Glutamatergic neuron (in vitro differentiated cells): Measurements from ENCODE around the gene ATP1A2. TPM values are rescaled to one million over a fixed set of nuclear protein-coding genes. Genes with fewer than 3 reads are reported as not detected.

Experiments
- DNase-seq: peaks from one replicate; pipeline ENCODE4 v3.0.0; 2022
- H3K27ac Mint-ChIP-seq: one replicate; pipeline ENCODE4 v1.8.0; 2020; ENCODE audit warnings: mild to moderate bottlenecking, mixed read lengths, inconsistent platforms; ENCODE audit not compliant: unreplicated experiment
- H3K27me3 Mint-ChIP-seq: one replicate; pipeline ENCODE4 v1.8.0; 2020; ENCODE audit warnings: mild to moderate bottlenecking, moderate library complexity, mixed read lengths, inconsistent platforms; ENCODE audit not compliant: unreplicated experiment
- H3K36me3 Mint-ChIP-seq: one replicate; pipeline ENCODE4 v1.8.0; 2020; ENCODE audit warnings: mild to moderate bottlenecking, mixed read lengths, inconsistent platforms; ENCODE audit not compliant: unreplicated experiment
- H3K4me1 Mint-ChIP-seq: one replicate; pipeline ENCODE4 v1.8.0; 2020; ENCODE audit warnings: mild to moderate bottlenecking, low read depth, mixed read lengths, inconsistent platforms; ENCODE audit not compliant: unreplicated experiment
- H3K4me3 Mint-ChIP-seq: one replicate; pipeline ENCODE4 v1.8.0; 2020; ENCODE audit warnings: mild to moderate bottlenecking, mixed read lengths, inconsistent platforms; ENCODE audit not compliant: unreplicated experiment
- H3K9me3 Mint-ChIP-seq: one replicate; pipeline ENCODE4 v1.8.0; 2020; ENCODE audit warnings: mild to moderate bottlenecking, moderate library complexity, mixed read lengths, inconsistent platforms; ENCODE audit not compliant: unreplicated experiment
- total RNA-seq: library from RNA; stranded (reverse); fragmentation: NEBNext Ultra II Directional; extraction: Animal tissue kit (Norgen Biotek cat#: 25700); gene quantifications from one replicate; pipeline ENCODE4 v1.2.1, GENCODE V29; 2021; ENCODE audit not compliant: unreplicated experiment
- TF ChIP-seq, protein P1 (sequence below): fragments of 200-600 bp; sonication (generic); IDR thresholded peaks from one replicate; pipeline ENCODE4 v1.5.0; 2021; ENCODE audit not compliant: partially characterized antibody, unreplicated experiment

ATP1A2 gene
- total RNA-seq, 1 donor from 2014 or later = not detected

DNA sequence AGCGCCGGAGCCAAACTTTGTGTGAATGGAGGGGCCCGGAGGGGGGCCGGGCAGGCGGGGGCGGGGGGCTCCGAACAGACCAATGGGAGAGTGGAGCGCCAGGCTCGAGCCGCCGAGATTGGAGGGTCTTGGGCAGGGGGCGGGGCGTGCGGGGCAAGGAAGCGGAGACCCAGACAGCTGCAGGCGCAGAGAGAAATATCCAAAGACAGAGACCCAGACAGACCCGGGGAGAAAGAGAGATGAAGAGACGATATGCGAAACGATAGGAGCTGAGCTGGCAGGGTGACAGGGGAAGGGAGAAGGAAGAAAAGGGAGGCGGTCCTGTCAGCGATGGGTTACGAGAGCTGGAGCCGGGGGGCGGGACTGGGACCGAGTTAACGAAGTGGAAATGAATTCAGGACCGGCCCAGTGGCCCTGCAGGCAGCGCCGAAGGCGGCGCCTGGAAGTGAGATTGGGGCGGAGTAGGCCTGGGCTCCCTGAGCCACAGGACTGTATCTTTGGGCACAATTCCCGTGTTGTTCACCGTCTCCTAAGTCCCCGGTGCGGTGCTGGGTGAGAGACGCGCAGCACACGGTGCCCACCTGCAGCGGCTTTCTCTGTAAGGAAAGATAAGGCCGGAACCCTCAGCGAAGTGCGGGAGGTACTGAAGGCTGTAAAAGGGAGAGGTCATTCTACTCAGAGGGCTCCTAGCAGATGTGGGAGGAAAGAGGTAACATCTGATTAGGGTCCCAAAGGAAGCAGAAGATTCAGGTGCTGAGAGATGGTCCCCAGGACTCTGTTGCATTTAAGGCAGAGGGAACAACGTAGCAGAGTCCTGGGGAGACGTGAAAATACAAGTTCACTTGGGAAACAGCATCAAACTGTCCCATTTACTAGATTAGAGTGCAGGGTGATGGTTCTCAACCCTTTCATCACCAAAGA is 45.1 kb upstream of the ATP1A2 start:
- Mint-ChIP-seq H3K27ac (no peak overlapping the region), H3K4me3 (peak overlapping the region; percentile 96), H3K27me3 (peaks cover 3% of the 10 kb centered on the region), H3K36me3 (no peaks in the 10 kb centered on the region), H3K4me1 (no peaks in the 10 kb centered on the region), H3K9me3 (no peaks in the 10 kb centered on the region)
- TF ChIP-seq, protein P1, sequence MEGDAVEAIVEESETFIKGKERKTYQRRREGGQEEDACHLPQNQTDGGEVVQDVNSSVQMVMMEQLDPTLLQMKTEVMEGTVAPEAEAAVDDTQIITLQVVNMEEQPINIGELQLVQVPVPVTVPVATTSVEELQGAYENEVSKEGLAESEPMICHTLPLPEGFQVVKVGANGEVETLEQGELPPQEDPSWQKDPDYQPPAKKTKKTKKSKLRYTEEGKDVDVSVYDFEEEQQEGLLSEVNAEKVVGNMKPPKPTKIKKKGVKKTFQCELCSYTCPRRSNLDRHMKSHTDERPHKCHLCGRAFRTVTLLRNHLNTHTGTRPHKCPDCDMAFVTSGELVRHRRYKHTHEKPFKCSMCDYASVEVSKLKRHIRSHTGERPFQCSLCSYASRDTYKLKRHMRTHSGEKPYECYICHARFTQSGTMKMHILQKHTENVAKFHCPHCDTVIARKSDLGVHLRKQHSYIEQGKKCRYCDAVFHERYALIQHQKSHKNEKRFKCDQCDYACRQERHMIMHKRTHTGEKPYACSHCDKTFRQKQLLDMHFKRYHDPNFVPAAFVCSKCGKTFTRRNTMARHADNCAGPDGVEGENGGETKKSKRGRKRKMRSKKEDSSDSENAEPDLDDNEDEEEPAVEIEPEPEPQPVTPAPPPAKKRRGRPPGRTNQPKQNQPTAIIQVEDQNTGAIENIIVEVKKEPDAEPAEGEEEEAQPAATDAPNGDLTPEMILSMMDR = no peak
- peak; percentile 90 for DNase-seq

DNA sequence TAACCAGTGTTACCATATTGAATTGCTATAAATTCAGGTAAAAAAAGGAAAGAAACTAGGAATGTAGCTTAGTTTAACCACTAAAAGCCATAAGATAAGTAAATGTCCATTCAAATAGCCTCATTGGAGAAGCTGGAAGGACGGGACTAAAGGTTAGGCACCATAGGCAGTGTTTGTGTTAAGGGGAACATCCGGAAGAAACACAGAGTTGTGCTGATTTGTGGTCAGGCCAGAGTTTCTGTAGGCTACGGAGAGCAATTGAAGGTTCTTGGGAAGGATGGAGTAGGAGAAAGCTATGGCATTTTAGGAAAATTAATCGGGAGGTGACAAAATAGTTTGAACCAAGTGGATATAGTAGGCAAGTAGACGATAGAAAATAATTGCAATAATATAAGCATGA is 44.3 kb upstream of the ATP1A2 start:
- H3K36me3 Mint-ChIP-seq = no peaks in the 10 kb centered on the region
- no peak overlapping the region for H3K4me3 Mint-ChIP-seq
- TF ChIP-seq, protein P1 = no peak
- H3K27me3 Mint-ChIP-seq = peaks cover 3% of the 10 kb centered on the region
- no peaks in the 10 kb centered on the region for H3K4me1 Mint-ChIP-seq
- no peaks in the 10 kb centered on the region for H3K9me3 Mint-ChIP-seq
- H3K27ac Mint-ChIP-seq = no peak overlapping the region
- no peak for DNase-seq

DNA sequence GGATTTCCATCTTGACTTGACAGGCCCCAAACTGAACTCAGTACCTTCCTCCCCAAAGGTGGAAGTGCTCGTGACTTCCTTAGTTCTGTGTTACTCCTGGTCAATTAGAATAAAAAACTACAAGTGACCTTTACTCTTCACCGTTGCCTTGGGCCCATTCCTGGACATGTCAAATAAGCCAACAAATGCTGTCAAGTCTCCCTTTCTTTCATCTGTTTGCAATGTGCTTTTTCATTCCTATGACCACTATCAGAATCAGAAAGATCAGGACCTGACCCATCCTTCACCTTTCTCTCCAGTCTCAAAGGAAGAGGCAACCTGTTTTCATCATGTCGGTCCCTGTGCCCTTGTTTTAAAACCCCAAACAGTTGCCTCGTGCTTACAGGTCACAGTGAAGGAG is 40.7 kb upstream of the ATP1A2 start:
- Mint-ChIP-seq H3K27ac (no peak overlapping the region), H3K36me3 (no peaks in the 10 kb centered on the region), H3K27me3 (peaks cover 5% of the 10 kb centered on the region), H3K4me1 (no peaks in the 10 kb centered on the region), H3K9me3 (no peaks in the 10 kb centered on the region), H3K4me3 (no peak overlapping the region)
- TF ChIP-seq, protein P1 = no peak
- no peak for DNase-seq

DNA sequence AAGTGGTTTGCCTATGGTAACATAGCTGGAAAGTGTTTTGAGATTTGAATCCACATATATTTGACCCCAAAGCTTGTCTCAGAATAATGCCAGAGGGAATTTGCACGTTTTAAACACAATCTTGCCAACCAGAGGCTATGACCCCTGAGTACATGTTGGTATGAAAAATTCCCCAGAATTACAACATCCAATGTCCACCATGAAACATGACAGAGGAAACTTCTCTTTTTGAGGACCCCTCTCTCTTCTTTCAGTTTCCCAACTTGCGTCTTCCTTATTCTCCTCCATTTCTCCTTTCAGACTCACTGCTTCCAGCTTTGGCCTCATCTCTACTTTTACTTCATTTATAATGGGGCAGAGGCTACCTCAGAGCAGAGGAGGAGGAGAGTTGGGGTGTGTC is 39.7 kb upstream of the ATP1A2 start:
- Mint-ChIP-seq H3K27ac (no peak overlapping the region), H3K4me3 (no peak overlapping the region), H3K9me3 (no peaks in the 10 kb centered on the region), H3K4me1 (peaks cover 4% of the 10 kb centered on the region), H3K27me3 (peaks cover 5% of the 10 kb centered on the region), H3K36me3 (no peaks in the 10 kb centered on the region)
- TF ChIP-seq, protein P1 = no peak
- no peak for DNase-seq

DNA sequence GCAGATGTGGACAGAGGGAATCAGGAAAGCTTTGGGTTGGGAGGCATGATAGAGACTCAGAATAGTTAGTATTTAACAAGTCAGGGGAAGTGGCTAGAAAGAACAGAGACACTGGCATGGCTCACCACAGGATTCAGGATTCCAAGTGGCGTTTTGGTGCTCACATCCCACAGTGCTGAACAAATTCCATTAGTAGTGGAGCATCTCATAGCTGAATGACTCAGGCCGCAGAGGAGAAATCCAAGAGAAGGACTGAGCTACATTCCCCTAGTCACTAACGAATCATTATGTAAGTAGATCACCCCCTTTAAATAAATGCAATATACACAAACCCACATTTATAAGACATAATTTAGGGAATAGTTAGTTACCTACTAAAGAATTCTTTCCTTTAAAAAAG is 39.3 kb upstream of the ATP1A2 start:
- Mint-ChIP-seq H3K9me3 (peaks cover 3% of the 10 kb centered on the region), H3K4me1 (peaks cover 8% of the 10 kb centered on the region), H3K27me3 (peaks cover 8% of the 10 kb centered on the region), H3K36me3 (no peaks in the 10 kb centered on the region), H3K27ac (no peak overlapping the region), H3K4me3 (no peak overlapping the region)
- no peak for DNase-seq
- TF ChIP-seq, protein P1 = no peak
